ENCODE measurements around the gene KRI1.

The KRI1 gene

GRCh38 chr19:10505583-10506229, 60.1 kb downstream of the KRI1 start:
- TF ChIP-seq CTCF (IDR thresholded peaks at IDR 0.05; ENCODE audit: extremely low read depth, missing control alignments): peak; percentile 66
- DNase-seq (ENCODE audit: low spot score): peak; percentile 79
